H1 (cell line): ENCODE measurements around the gene PRRC2A. TPM values are rescaled to one million over a fixed set of nuclear protein-coding genes. Genes with fewer than 3 reads are reported as not detected.

ENCODE experiments used
- CBX5 ChIP-seq: fragments of 300-800, 300-1000 bp; sonication (generic); IDR thresholded peaks from 2 replicates; pipeline ENCODE4 v1.7.1; 2016; ENCODE audit warnings: antibody characterized with exemption, low read length, low read depth
- KDM1A ChIP-seq: fragments of 200-600, 300-600 bp; sonication (generic); IDR thresholded peaks from 2 replicates; pipeline ENCODE4 v1.7.1; 2016; ENCODE audit warnings: mild to moderate bottlenecking, low read length, borderline replicate concordance
- KDM4A ChIP-seq: IDR thresholded peaks from one replicate; pipeline ENCODE4 v1.7.1; 2012; ENCODE audit warnings: low read depth, mild to moderate bottlenecking, moderate library complexity, low read length, inconsistent platforms; ENCODE audit not compliant: severe bottlenecking
- NRF1 ChIP-seq: IDR thresholded peaks from 2 replicates; pipeline ENCODE4 v1.6.1; 2011; ENCODE audit warnings: mild to moderate bottlenecking, low read depth, low read length, improper control_type of control experiment
- PHF8 ChIP-seq: fragments of 200-600 bp; sonication (generic); conservative IDR thresholded peaks from 2 replicates; pipeline ENCODE4 v1.7.1; 2012; ENCODE audit warnings: low read depth, mild to moderate bottlenecking, inconsistent platforms, low read length, moderate library complexity
- RBBP5 ChIP-seq: IDR thresholded peaks from 2 replicates; pipeline ENCODE4 v1.7.1; 2012; ENCODE audit warnings: low read depth, mild to moderate bottlenecking, inconsistent platforms, low read length, moderate library complexity, borderline replicate concordance
- RNF2 ChIP-seq: fragments of 200-900, 300-1000 bp; sonication (generic); IDR thresholded peaks from 2 replicates; pipeline ENCODE4 v1.7.1; 2016; ENCODE audit warnings: borderline replicate concordance, low read depth, mild to moderate bottlenecking, antibody characterized with exemption, low read length; ENCODE audit not compliant: poor library complexity, severe bottlenecking; ENCODE audit errors: missing control alignments
- SIRT6 ChIP-seq: IDR thresholded peaks from one replicate; pipeline ENCODE4 v1.7.1; 2012; ENCODE audit warnings: low read length, inconsistent platforms
- TAF1 ChIP-seq: IDR thresholded peaks from 2 replicates; pipeline ENCODE4 v1.6.1; 2011; ENCODE audit warnings: mild to moderate bottlenecking, low read depth, low read length
- TEAD4 ChIP-seq: IDR thresholded peaks from 2 replicates; pipeline ENCODE4 v1.6.1; 2012; ENCODE audit warnings: low read depth, low read length, inconsistent platforms, mixed read lengths
- YY1 ChIP-seq: IDR thresholded peaks from 2 replicates; pipeline ENCODE4 v1.6.1; 2011; ENCODE audit warnings: low read depth, mild to moderate bottlenecking, low read length
- polyA plus RNA-seq, 7 experiments: library from polyadenylated mRNA; depleted of rRNA in 3 of 7; stranded (reverse) in 5 of 7; unstranded in 2 of 7; fragments of >200 nt in 5 of 7; fragments of 200-250 nt in 2 of 7; gene quantifications; 1 replicate in 5 of 7; 2 replicates in 1 of 7; 4 replicates in 1 of 7; pipeline versions ENCODE4 v1.2.1 to v1.2.3, GENCODE V29; 2011 to 2013; ENCODE audit warnings: missing spikeins in 2 of 7, mixed read lengths in 2 of 7
- total RNA-seq: library from RNA; stranded (reverse); fragmentation: NEBNext Ultra II Directional; extraction: Animal tissue kit (Norgen Biotek cat#: 25700); gene quantifications from 2 replicates; pipeline ENCODE4 v1.2.1, GENCODE V29; 2021
- TF ChIP-seq, protein P1 (sequence below), 3 experiments: IDR thresholded peaks; 1 replicate in 2 of 3; 2 replicates in 1 of 3; pipeline versions ENCODE4 v1.5.1 to v1.6.1; 2011; ENCODE audit warnings: low read length in 3 of 3, mild to moderate bottlenecking in 3 of 3, inconsistent platforms in 2 of 3, low read depth in 1 of 3, moderate library complexity in 1 of 3; ENCODE audit not compliant: insufficient read depth in 1 of 3; ENCODE audit errors: control extremely low read depth in 1 of 3
- TF ChIP-seq, protein P2 (sequence below): IDR thresholded peaks from 2 replicates; pipeline ENCODE4 v1.6.1; 2012; ENCODE audit warnings: low read length, inconsistent platforms
- TF ChIP-seq, protein P3 (sequence below): IDR thresholded peaks from 2 replicates; pipeline ENCODE4 v1.6.1; 2012; ENCODE audit warnings: inconsistent platforms
- TF ChIP-seq, protein P4 (sequence below): IDR thresholded peaks from 2 replicates; pipeline ENCODE4 v1.6.1; 2012; ENCODE audit warnings: inconsistent platforms

Gene PRRC2A
- total and polyA plus RNA-seq, 2 of the 8 experiments (the other 6 are each of a cell fraction or from before 2014, with no cell fraction given): 118 to 300 TPM

DNA sequence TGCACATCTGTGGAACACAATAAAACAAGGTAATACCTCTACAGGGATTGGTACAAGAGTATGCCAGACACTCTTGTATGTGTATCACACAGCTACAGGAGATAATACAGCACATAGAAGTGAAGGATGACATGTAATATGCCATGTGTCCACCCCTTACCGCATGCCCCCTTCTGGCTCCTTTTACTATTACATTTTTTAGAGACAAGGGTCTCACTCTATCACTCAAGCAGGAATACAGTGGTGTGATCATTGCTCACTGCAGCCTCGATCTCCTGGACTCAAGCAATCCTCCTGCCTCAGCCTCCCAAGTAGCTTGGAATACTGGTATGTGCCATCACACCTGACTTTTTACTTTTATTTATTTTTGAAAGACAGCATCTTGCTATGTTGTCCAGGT lies 23.5 kb upstream of the PRRC2A start (continued):
- TF ChIP-seq YY1 (no peak), TAF1 (no peak), KDM4A (no peak), NRF1 (no peak), SIRT6 (no peak), KDM1A (0 out of 2 replicates have a peak, but pooled peaks have one; percentile 31), CBX5 (no peak), RBBP5 (no peak), TEAD4 (no peak), PHF8 (no peak), RNF2 (no peak)
- TF ChIP-seq, protein P1, sequence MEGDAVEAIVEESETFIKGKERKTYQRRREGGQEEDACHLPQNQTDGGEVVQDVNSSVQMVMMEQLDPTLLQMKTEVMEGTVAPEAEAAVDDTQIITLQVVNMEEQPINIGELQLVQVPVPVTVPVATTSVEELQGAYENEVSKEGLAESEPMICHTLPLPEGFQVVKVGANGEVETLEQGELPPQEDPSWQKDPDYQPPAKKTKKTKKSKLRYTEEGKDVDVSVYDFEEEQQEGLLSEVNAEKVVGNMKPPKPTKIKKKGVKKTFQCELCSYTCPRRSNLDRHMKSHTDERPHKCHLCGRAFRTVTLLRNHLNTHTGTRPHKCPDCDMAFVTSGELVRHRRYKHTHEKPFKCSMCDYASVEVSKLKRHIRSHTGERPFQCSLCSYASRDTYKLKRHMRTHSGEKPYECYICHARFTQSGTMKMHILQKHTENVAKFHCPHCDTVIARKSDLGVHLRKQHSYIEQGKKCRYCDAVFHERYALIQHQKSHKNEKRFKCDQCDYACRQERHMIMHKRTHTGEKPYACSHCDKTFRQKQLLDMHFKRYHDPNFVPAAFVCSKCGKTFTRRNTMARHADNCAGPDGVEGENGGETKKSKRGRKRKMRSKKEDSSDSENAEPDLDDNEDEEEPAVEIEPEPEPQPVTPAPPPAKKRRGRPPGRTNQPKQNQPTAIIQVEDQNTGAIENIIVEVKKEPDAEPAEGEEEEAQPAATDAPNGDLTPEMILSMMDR (IDR thresholded peaks at IDR 0.05; ENCODE audit: control extremely low read depth in 1 of 3, insufficient read depth in 1 of 3, low read depth in 1 of 3, low read length in 3 of 3): peak in 2 of 3 experiments; percentile 48 to 52; a peak in 2 of 4 replicates
- TF ChIP-seq, protein P2, sequence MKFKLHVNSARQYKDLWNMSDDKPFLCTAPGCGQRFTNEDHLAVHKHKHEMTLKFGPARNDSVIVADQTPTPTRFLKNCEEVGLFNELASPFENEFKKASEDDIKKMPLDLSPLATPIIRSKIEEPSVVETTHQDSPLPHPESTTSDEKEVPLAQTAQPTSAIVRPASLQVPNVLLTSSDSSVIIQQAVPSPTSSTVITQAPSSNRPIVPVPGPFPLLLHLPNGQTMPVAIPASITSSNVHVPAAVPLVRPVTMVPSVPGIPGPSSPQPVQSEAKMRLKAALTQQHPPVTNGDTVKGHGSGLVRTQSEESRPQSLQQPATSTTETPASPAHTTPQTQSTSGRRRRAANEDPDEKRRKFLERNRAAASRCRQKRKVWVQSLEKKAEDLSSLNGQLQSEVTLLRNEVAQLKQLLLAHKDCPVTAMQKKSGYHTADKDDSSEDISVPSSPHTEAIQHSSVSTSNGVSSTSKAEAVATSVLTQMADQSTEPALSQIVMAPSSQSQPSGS: no peak
- TF ChIP-seq, protein P3, sequence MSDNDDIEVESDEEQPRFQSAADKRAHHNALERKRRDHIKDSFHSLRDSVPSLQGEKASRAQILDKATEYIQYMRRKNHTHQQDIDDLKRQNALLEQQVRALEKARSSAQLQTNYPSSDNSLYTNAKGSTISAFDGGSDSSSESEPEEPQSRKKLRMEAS: peak; percentile 43; the same call in 1 of the 2 replicates
- TF ChIP-seq, protein P4, sequence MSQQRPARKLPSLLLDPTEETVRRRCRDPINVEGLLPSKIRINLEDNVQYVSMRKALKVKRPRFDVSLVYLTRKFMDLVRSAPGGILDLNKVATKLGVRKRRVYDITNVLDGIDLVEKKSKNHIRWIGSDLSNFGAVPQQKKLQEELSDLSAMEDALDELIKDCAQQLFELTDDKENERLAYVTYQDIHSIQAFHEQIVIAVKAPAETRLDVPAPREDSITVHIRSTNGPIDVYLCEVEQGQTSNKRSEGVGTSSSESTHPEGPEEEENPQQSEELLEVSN: no peak
